Naive thymus-derived CD8-positive, alpha-beta T cell (primary cell): ENCODE data around the gene C16orf74. TPM values are rescaled to one million over a fixed set of nuclear protein-coding genes. Genes with fewer than 3 reads are reported as not detected.
A peak's percentile ranks its signal among the peaks of the same experiment; 100 is the strongest.

Experiments used
- ATAC-seq, 2 donors: fragments of 150-1000 bp; cut with Tn5 transposase in 1 of 2; sonication (Bioruptor Pico), chemical (Tn5 transposase) in 1 of 2; 1 replicate in 1 of 2; 2 replicates in 1 of 2; pipeline ENCODE4 v1.10.0; 2021; ENCODE audit warnings: mild to moderate bottlenecking in 2 of 2, moderate library complexity in 2 of 2
- POLR2A ChIA-PET: fragments of 350-600 bp; sonication (Branson Sonifier 250); formaldehyde crosslinking; loops from one replicate; lab custom pipeline; 2021; ENCODE audit warnings: antibody characterized with exemption; lab: Charles Lee
- DNase-seq, 10 donors: peaks; one replicate each; pipeline versions ENCODE4 v3.0.0 to v3.0.0-alpha.2; 2020 to 2022
- H3K27ac Mint-ChIP-seq, 10 donors: one replicate each; pipeline ENCODE4 v1.8.0; 2020 to 2022; ENCODE audit warnings: mild to moderate bottlenecking in 10 of 10, mixed read lengths in 10 of 10, moderate library complexity in 4 of 10, inconsistent platforms in 1 of 10
- H3K27me3 Mint-ChIP-seq, 5 donors: one replicate each; pipeline ENCODE4 v1.8.0; 2021 to 2022; ENCODE audit warnings: mixed read lengths in 5 of 5
- H3K36me3 Mint-ChIP-seq, 3 donors: one replicate each; pipeline ENCODE4 v1.8.0; 2020 to 2022; ENCODE audit warnings: mixed read lengths in 3 of 3, mild to moderate bottlenecking in 2 of 3, inconsistent platforms in 1 of 3
- H3K4me1 Mint-ChIP-seq, 4 donors: one replicate each; pipeline ENCODE4 v1.8.0; 2021 to 2022; ENCODE audit warnings: mixed read lengths in 4 of 4
- H3K4me3 Mint-ChIP-seq, 10 donors: one replicate each; pipeline ENCODE4 v1.8.0; 2020 to 2022; ENCODE audit warnings: mild to moderate bottlenecking in 10 of 10, mixed read lengths in 10 of 10, moderate library complexity in 6 of 10, inconsistent platforms in 1 of 10
- H3K9me3 Mint-ChIP-seq, 9 donors: one replicate each; pipeline ENCODE4 v1.8.0; 2020 to 2022; ENCODE audit warnings: mixed read lengths in 9 of 9, mild to moderate bottlenecking in 3 of 9, inconsistent platforms in 1 of 9, moderate library complexity in 1 of 9
- polyA plus RNA-seq, 3 donors: library from polyadenylated mRNA; unstranded; fragments of 300-500 nt; fragmentation: Illumina TruSeq; gene quantifications; one replicate each; pipeline ENCODE4 v1.2.3, GENCODE V29; 2021
- total RNA-seq, 8 experiments: library from RNA in 2 of 8; stranded (reverse) in 2 of 8; gene quantifications; one replicate each; pipeline ENCODE4 v1.2.3 and lab custom pipeline; 2021 to 2026

C16orf74 gene
- total and polyA plus RNA-seq, 5 experiments from 2014 or later = 16.0 to 42.3 (median 19.1) TPM

- DNase-seq (peak in 1 of 10 donors; percentile 32), ATAC-seq (no peak)
- no peak overlapping the region for H3K4me3 Mint-ChIP-seq
- no peaks in the 10 kb centered on the region for H3K9me3 Mint-ChIP-seq
- peaks cover 0 to 84% (median 7%) of the 10 kb centered on the region in 3 donors for H3K36me3 Mint-ChIP-seq
- H3K4me1 Mint-ChIP-seq = peaks cover under 1 to 3% (median 2%) of the 10 kb centered on the region in 4 donors
- POLR2A ChIA-PET = no interaction called here
- H3K27me3 Mint-ChIP-seq = no peaks in the 10 kb centered on the region
- H3K27ac Mint-ChIP-seq = peak overlapping the region in 2 of 10 donors; percentile 33 to 46
These were observed 86.1 kb downstream of the C16orf74 start for GRCh38 chr16:85664580-85665372.

GRCh38 chr16:85663891-85664321 lies 87.0 kb downstream of the C16orf74 start:
- Mint-ChIP-seq H3K4me1 (peaks cover 3 to 9% (median 4%) of the 10 kb centered on the region in 4 donors), H3K4me3 (no peak overlapping the region), H3K9me3 (no peaks in the 10 kb centered on the region), H3K36me3 (peaks cover 0 to 85% (median 11%) of the 10 kb centered on the region in 3 donors), H3K27me3 (no peaks in the 10 kb centered on the region), H3K27ac (no peak overlapping the region)
- no peak for ATAC-seq
- POLR2A ChIA-PET = no interaction called here
- DNase-seq = peak in 1 of 10 donors; percentile 34

GRCh38 chr16:85662976-85663830 lies 87.7 kb downstream of the C16orf74 start:
- Mint-ChIP-seq H3K36me3 (peaks cover 0 to 87% (median 11%) of the 10 kb centered on the region in 3 donors), H3K9me3 (no peaks in the 10 kb centered on the region), H3K4me1 (peaks cover 3 to 9% (median 4%) of the 10 kb centered on the region in 4 donors), H3K27me3 (no peaks in the 10 kb centered on the region), H3K4me3 (no peak overlapping the region), H3K27ac (peak overlapping the region in 2 of 10 donors; percentile 20 to 60)
- no peak for ATAC-seq
- DNase-seq = peak in 1 of 10 donors; percentile 38
- POLR2A ChIA-PET = interaction anchor here (0.8 kb wide), 1 partner anchor 30 kb away, joined by 6 read pairs; no protein-coding TSS in a partner anchor

GRCh38 chr16:85662482-85662812 lies 88.4 kb downstream of the C16orf74 start:
- peak overlapping the region in 1 of 10 donors; percentile 74 for H3K27ac Mint-ChIP-seq
- ATAC-seq (no peak), DNase-seq (peak in 1 of 10 donors; percentile 47)
- H3K4me1 Mint-ChIP-seq = peaks cover 3 to 9% (median 4%) of the 10 kb centered on the region in 4 donors
- H3K9me3 Mint-ChIP-seq = no peaks in the 10 kb centered on the region
- no peak overlapping the region for H3K4me3 Mint-ChIP-seq
- H3K36me3 Mint-ChIP-seq = peaks cover 0 to 86% (median 9%) of the 10 kb centered on the region in 3 donors
- H3K27me3 Mint-ChIP-seq = no peaks in the 10 kb centered on the region
- POLR2A ChIA-PET = interaction anchor here (0.8 kb wide), 1 partner anchor 31 kb away, joined by 6 read pairs; no protein-coding TSS in a partner anchor

- no peaks in the 10 kb centered on the region for H3K9me3 Mint-ChIP-seq
- peak overlapping the region in 1 of 10 donors; percentile 74 for H3K27ac Mint-ChIP-seq
- DNase-seq (peak in 1 of 10 donors; percentile 55), ATAC-seq (no peak)
- no peak overlapping the region for H3K4me3 Mint-ChIP-seq
- peaks cover 3 to 9% (median 4%) of the 10 kb centered on the region in 4 donors for H3K4me1 Mint-ChIP-seq
- peaks cover 0 to 86% (median 9%) of the 10 kb centered on the region in 3 donors for H3K36me3 Mint-ChIP-seq
- H3K27me3 Mint-ChIP-seq = no peaks in the 10 kb centered on the region
- POLR2A ChIA-PET = interaction anchor here (0.5 kb wide), 1 partner anchor 42 kb away, joined by 7 read pairs; no protein-coding TSS in a partner anchor
These were observed 89.0 kb downstream of the C16orf74 start for GRCh38 chr16:85661740-85662481.

GRCh38 chr16:85660843-85661739 lies 89.8 kb downstream of the C16orf74 start:
- peaks cover 3 to 9% (median 4%) of the 10 kb centered on the region in 4 donors for H3K4me1 Mint-ChIP-seq
- ATAC-seq = no peak
- H3K4me3 Mint-ChIP-seq = no peak overlapping the region
- DNase-seq = peak in 1 of 10 donors; percentile 53
- POLR2A ChIA-PET = interaction anchor here (0.5 kb wide), 1 partner anchor 43 kb away, joined by 7 read pairs; no protein-coding TSS in a partner anchor
- no peaks in the 10 kb centered on the region for H3K27me3 Mint-ChIP-seq
- H3K9me3 Mint-ChIP-seq = no peaks in the 10 kb centered on the region
- H3K36me3 Mint-ChIP-seq = peaks cover 0 to 83% (median 8%) of the 10 kb centered on the region in 3 donors
- H3K27ac Mint-ChIP-seq = peak overlapping the region in 1 of 10 donors; percentile 29

GRCh38 chr16:85659805-85660511 lies 90.9 kb downstream of the C16orf74 start:
- DNase-seq (peak; percentile 26 to 74 (median 54)), ATAC-seq (peak; percentile 71 to 83)
- Mint-ChIP-seq H3K36me3 (peaks cover 0 to 82% (median 10%) of the 10 kb centered on the region in 3 donors), H3K4me1 (peaks cover 3 to 9% (median 5%) of the 10 kb centered on the region in 4 donors), H3K9me3 (no peaks in the 10 kb centered on the region), H3K4me3 (no peak overlapping the region), H3K27me3 (no peaks in the 10 kb centered on the region), H3K27ac (peak overlapping the region in 9 of 10 donors; percentile 5 to 87 (median 48))
- POLR2A ChIA-PET = no interaction called here

- no peaks in the 10 kb centered on the region for H3K27me3 Mint-ChIP-seq
- no peaks in the 10 kb centered on the region for H3K9me3 Mint-ChIP-seq
- peak overlapping the region in 5 of 10 donors; percentile 17 to 87 (median 39) for H3K27ac Mint-ChIP-seq
- no peak for ATAC-seq
- peaks cover 0 to 78% (median 10%) of the 10 kb centered on the region in 3 donors for H3K36me3 Mint-ChIP-seq
- no peak overlapping the region for H3K4me3 Mint-ChIP-seq
- peaks cover 3 to 9% (median 5%) of the 10 kb centered on the region in 4 donors for H3K4me1 Mint-ChIP-seq
- peak in 1 of 10 donors; percentile 16 for DNase-seq
- POLR2A ChIA-PET = no interaction called here
These were observed 91.6 kb downstream of the C16orf74 start for GRCh38 chr16:85659336-85659735.

- Mint-ChIP-seq H3K4me1 (peaks cover 3 to 9% (median 5%) of the 10 kb centered on the region in 4 donors), H3K9me3 (no peaks in the 10 kb centered on the region), H3K4me3 (no peak overlapping the region), H3K27ac (peak overlapping the region in 2 of 10 donors; percentile 17 to 49), H3K27me3 (no peaks in the 10 kb centered on the region), H3K36me3 (peaks cover 0 to 72% (median 10%) of the 10 kb centered on the region in 3 donors)
- POLR2A ChIA-PET = no interaction called here
- ATAC-seq (no peak), DNase-seq (peak in 1 of 10 donors; percentile 2)
These were observed 92.2 kb downstream of the C16orf74 start for GRCh38 chr16:85658504-85659326.

- no peak for DNase-seq
- H3K4me1 Mint-ChIP-seq = peaks cover 3 to 9% (median 5%) of the 10 kb centered on the region in 4 donors
These were observed 92.9 kb downstream of the C16orf74 start for GRCh38 chr16:85657996-85658395.

More at GRCh38 chr16:85657996-85658395, 92.9 kb downstream of the C16orf74 start:
- H3K4me3 Mint-ChIP-seq = no peak overlapping the region
- H3K9me3 Mint-ChIP-seq = no peaks in the 10 kb centered on the region
- no peak overlapping the region for H3K27ac Mint-ChIP-seq
- H3K36me3 Mint-ChIP-seq = peaks cover 0 to 64% (median 10%) of the 10 kb centered on the region in 3 donors
- ATAC-seq = no peak
- H3K27me3 Mint-ChIP-seq = no peaks in the 10 kb centered on the region
- POLR2A ChIA-PET = no interaction called here
